Activated naive CD8-positive, alpha-beta T cell treated with anti-CD3 and anti-CD28 coated beads for 36 hours (primary cell): Measurements from ENCODE around the gene HSPD1. TPM values are rescaled to one million over a fixed set of nuclear protein-coding genes. Genes with fewer than 3 reads are reported as not detected.

Source experiments
- DNase-seq: peaks from one replicate; pipeline ENCODE4 v3.0.0; 2021
- H3K27ac Mint-ChIP-seq: one replicate; pipeline ENCODE4 v1.8.0; 2022; ENCODE audit warnings: mild to moderate bottlenecking, moderate library complexity, mixed read lengths
- H3K27me3 Mint-ChIP-seq: one replicate; pipeline ENCODE4 v1.8.0; 2022; ENCODE audit warnings: mild to moderate bottlenecking, mixed read lengths
- H3K36me3 Mint-ChIP-seq: one replicate; pipeline ENCODE4 v1.8.0; 2021; ENCODE audit warnings: mild to moderate bottlenecking, mixed read lengths
- H3K4me1 Mint-ChIP-seq: one replicate; pipeline ENCODE4 v1.8.0; 2021; ENCODE audit warnings: mixed read lengths
- H3K4me3 Mint-ChIP-seq: one replicate; pipeline ENCODE4 v1.8.0; 2022; ENCODE audit warnings: mild to moderate bottlenecking, moderate library complexity, mixed read lengths
- H3K9me3 Mint-ChIP-seq: one replicate; pipeline ENCODE4 v1.8.0; 2022; ENCODE audit warnings: mixed read lengths
- total RNA-seq, 2 experiments: library from RNA; stranded (reverse); gene quantifications; one replicate each; pipeline ENCODE4 v1.2.3, GENCODE V29; 2021

Gene HSPD1
- total RNA-seq, result 1,000 to 10,000 TPM; 1,356 to 1,376 TPM

GRCh38 chr2:197499594-197500502 is at the start of gene HSPD1, which contains the start of gene HSPE1:
HSPD1 (minus strand) TSS chr2:197499840; CDS start chr2:197498848, 992 bp downstream.
HSPE1 (plus strand) TSS chr2:197500379; CDS start chr2:197500437, 58 bp downstream.
- Mint-ChIP-seq H3K9me3 (no peaks in the 10 kb centered on the region), H3K27me3 (no peaks in the 10 kb centered on the region), H3K4me1 (peaks cover 50% of the 10 kb centered on the region), H3K4me3 (peak within 1 kb of the TSS; percentile 96), H3K27ac (peak within 1 kb of the TSS; percentile 99), H3K36me3 (peaks cover 81% of the 10 kb centered on the region)
- DNase-seq, result peak; percentile 99

GRCh38 chr2:197548582-197548981 is 48.9 kb upstream of the HSPD1 start:
- Mint-ChIP-seq H3K27ac (no peak overlapping the region), H3K4me3 (no peak overlapping the region), H3K4me1 (peaks cover 1% of the 10 kb centered on the region), H3K27me3 (no peaks in the 10 kb centered on the region), H3K36me3 (peaks cover 23% of the 10 kb centered on the region), H3K9me3 (no peaks in the 10 kb centered on the region)
- no peak for DNase-seq

DNA sequence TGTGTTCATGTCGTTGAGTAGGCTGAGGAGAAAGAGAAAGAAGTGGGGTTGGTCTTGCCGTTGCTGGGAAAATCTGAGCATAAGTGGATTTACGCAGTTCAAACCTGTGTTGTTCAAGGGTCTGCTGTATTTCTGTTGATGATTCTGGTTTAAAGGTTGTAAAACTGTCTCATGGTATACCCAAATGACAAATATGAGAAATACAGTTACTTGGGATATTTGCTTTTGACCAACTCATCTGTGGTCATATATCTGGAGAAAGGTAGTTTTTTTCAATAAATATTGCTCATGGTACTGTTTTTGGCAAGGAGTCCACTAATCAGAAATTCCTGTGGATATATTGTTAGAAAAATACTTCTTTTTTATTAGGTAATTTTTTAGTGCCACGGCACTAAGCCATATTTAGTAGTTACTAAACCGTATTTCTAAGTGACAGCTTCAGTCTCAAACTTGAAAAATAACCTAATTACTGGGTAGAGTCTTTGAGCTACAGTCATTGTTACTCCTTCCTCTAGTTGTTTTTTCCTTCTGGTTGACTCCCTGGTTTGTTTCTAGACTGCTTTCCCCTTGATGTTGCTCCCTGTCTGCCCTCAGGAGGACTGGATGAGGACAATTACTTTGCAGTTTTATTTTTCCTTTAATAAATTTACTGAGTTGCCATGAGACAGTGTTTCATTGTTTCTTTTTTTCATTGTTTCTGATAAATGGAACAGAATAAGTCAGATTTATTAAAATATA is 47.7 kb upstream of the HSPD1 start:
- Mint-ChIP-seq H3K36me3 (peaks cover 17% of the 10 kb centered on the region), H3K27ac (no peak overlapping the region), H3K4me3 (no peak overlapping the region), H3K27me3 (no peaks in the 10 kb centered on the region), H3K4me1 (peaks cover 1% of the 10 kb centered on the region), H3K9me3 (no peaks in the 10 kb centered on the region)
- no peak for DNase-seq

- peaks cover 32% of the 10 kb centered on the region for H3K36me3 Mint-ChIP-seq
- H3K4me1 Mint-ChIP-seq, result peaks cover 16% of the 10 kb centered on the region
- no peak overlapping the region for H3K4me3 Mint-ChIP-seq
- H3K27ac Mint-ChIP-seq, result no peak overlapping the region
- no peaks in the 10 kb centered on the region for H3K27me3 Mint-ChIP-seq
- no peak for DNase-seq
- no peaks in the 10 kb centered on the region for H3K9me3 Mint-ChIP-seq
These were observed 43.6 kb upstream of the HSPD1 start for GRCh38 chr2:197543206-197543605.

GRCh38 chr2:197539734-197540133 is 40.1 kb upstream of the HSPD1 start:
- Mint-ChIP-seq H3K27me3 (no peaks in the 10 kb centered on the region), H3K4me3 (no peak overlapping the region), H3K9me3 (no peaks in the 10 kb centered on the region), H3K36me3 (peaks cover 40% of the 10 kb centered on the region), H3K4me1 (peaks cover 18% of the 10 kb centered on the region), H3K27ac (no peak overlapping the region)
- DNase-seq, result no peak

DNA sequence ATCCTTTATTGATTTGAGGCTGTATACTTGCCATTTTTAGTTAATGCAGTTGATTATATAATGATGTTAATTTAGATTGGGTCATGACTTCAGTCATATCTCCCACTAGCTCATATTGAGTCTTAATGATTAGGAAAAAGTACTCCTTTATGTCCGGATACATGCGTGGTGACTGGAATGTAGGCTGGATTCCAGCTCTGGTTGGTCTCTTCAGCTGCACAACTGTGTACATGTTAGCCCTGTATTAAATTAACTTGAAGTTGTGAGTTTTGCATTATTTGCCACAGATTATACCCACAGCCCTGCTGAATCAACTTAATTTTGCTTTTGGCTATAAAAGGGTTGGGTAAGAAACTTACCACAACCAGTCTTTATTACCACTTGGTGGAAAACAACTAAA is 38.8 kb upstream of the HSPD1 start:
- H3K27me3 Mint-ChIP-seq, result no peaks in the 10 kb centered on the region
- no peak overlapping the region for H3K4me3 Mint-ChIP-seq
- peaks cover 3% of the 10 kb centered on the region for H3K9me3 Mint-ChIP-seq
- no peak overlapping the region for H3K27ac Mint-ChIP-seq
- no peak for DNase-seq
- peaks cover 28% of the 10 kb centered on the region for H3K4me1 Mint-ChIP-seq
- peaks cover 51% of the 10 kb centered on the region for H3K36me3 Mint-ChIP-seq

DNA sequence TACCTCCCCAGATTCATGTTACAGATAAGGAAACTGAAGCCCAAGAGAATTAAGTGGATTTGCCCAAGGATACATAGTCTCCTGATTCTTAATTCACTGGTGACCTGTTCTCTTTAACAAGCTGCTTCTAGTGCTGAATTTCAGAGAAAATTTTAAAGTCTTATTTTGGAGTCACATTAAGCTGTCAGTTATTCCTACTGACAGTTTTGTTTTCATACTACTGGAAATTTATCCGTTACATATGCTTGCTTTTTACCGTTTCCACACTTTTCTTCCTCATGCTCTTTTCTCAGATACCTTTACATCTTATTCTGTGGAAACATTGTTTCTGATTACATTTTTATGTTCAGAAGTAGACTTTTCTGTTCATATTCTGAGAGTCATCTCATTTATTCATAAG is 17.5 kb upstream of the HSPD1 start:
- Mint-ChIP-seq H3K4me3 (peak overlapping the region; percentile 97), H3K9me3 (peaks cover 8% of the 10 kb centered on the region), H3K27ac (peak overlapping the region; percentile 89), H3K27me3 (no peaks in the 10 kb centered on the region), H3K36me3 (peaks cover 35% of the 10 kb centered on the region), H3K4me1 (peaks cover 28% of the 10 kb centered on the region)
- DNase-seq, result no peak

GRCh38 chr2:197516393-197516761 is 16.7 kb upstream of the HSPD1 start:
- no peak for DNase-seq
- H3K27me3 Mint-ChIP-seq, result no peaks in the 10 kb centered on the region
- peak overlapping the region; percentile 89 for H3K27ac Mint-ChIP-seq
- peak overlapping the region; percentile 97 for H3K4me3 Mint-ChIP-seq
- peaks cover 27% of the 10 kb centered on the region for H3K4me1 Mint-ChIP-seq
- peaks cover 29% of the 10 kb centered on the region for H3K36me3 Mint-ChIP-seq
- H3K9me3 Mint-ChIP-seq, result peaks cover 8% of the 10 kb centered on the region

DNA sequence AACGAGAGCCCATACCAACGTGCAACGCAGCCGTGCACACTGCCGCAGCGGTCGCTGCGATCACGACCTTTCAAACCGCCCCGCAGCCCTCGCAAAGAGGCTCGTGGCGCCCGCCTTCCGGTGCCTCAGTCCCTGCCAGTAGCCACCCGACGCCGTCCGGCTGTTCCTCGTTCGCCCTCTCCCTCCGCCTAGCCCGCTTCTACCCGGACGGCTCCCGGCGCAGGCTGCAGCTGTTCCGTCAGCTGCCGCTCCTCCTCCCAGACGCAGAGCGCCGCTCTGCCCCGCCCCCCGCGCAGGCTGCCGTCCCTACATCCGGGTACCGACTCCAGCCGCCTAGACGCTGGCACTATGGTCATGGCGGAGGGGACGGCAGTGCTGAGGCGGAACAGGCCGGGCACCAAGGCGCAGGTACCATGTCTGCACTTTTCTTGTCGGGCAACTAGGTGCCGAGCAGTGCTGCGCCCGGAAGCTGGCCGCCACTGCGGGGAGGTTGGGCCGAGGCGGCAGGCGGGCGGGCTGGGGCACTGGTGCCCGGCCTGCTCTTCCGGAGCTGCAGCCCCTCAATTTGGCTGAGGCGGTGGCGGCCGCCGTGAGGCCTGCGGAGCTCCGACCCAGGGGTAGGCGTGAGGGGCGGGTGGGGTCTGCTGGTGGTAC is 16.2 kb upstream of the HSPD1 start, which contains the start of gene MOB4:
TSS of gene MOB4 (plus strand) at position 328 of the 654 bp plus-strand sequence. CDS start at position 349, 21 bp downstream.
- peak within 1 kb of the TSS; percentile 97 for H3K4me3 Mint-ChIP-seq
- H3K9me3 Mint-ChIP-seq, result peaks cover 4% of the 10 kb centered on the region
- no peaks in the 10 kb centered on the region for H3K27me3 Mint-ChIP-seq
- H3K4me1 Mint-ChIP-seq, result peaks cover 30% of the 10 kb centered on the region
- peak within 1 kb of the TSS; percentile 92 for H3K27ac Mint-ChIP-seq
- DNase-seq, result peak; percentile 96
- H3K36me3 Mint-ChIP-seq, result peaks cover 28% of the 10 kb centered on the region

DNA sequence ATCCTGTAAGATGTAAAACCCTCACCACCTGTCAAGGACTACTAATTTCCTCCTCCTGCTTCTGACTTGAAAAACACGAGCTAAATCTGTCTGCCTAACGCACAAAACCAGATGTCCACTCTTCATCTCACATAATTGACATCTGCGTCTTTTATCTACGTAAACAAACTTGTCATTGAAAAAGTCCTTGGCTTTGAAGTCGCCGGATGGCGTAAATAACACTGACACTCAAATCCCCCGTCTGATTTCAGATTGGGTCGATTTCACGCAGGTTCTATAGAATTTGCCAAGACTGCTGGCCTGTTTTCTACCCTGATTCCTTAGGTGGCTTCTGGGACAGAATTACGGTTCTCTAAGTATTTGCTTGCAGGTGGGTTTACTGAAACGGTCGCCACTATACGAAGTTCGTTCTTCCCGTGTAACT is 15.7 kb upstream of the HSPD1 start:
- Mint-ChIP-seq H3K36me3 (peaks cover 24% of the 10 kb centered on the region), H3K4me1 (peaks cover 30% of the 10 kb centered on the region), H3K9me3 (peaks cover 2% of the 10 kb centered on the region), H3K27me3 (no peaks in the 10 kb centered on the region), H3K27ac (peak overlapping the region; percentile 92), H3K4me3 (peak overlapping the region; percentile 97)
- no peak for DNase-seq

- Mint-ChIP-seq H3K27ac (peak overlapping the region; percentile 92), H3K9me3 (peaks cover 2% of the 10 kb centered on the region), H3K27me3 (no peaks in the 10 kb centered on the region), H3K4me1 (peaks cover 30% of the 10 kb centered on the region), H3K4me3 (peak overlapping the region; percentile 97), H3K36me3 (peaks cover 18% of the 10 kb centered on the region)
- no peak for DNase-seq
These were observed 15.1 kb upstream of the HSPD1 start for GRCh38 chr2:197514754-197515153.

DNA sequence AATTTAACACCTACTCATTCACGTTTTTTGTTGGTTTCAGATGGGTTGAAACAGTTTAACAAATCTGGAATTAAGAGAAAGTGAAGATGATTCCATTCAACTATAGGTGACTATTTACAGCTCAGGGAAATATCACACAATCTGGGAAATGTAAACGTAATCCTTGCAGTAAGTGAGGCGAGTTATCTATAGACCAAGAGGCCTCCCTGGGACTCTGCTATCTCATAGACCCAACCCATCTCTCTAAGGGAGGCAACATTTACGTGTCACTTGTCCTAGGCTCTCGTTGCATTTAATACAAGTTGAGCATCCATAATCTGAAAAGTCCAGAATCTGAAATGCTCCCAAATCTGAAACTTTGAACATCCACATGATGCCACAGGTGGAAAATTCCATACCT is 14.3 kb upstream of the HSPD1 start:
- Mint-ChIP-seq H3K36me3 (peaks cover 13% of the 10 kb centered on the region), H3K9me3 (no peaks in the 10 kb centered on the region), H3K27ac (no peak overlapping the region), H3K4me3 (no peak overlapping the region), H3K27me3 (no peaks in the 10 kb centered on the region), H3K4me1 (peaks cover 24% of the 10 kb centered on the region)
- DNase-seq, result no peak

DNA sequence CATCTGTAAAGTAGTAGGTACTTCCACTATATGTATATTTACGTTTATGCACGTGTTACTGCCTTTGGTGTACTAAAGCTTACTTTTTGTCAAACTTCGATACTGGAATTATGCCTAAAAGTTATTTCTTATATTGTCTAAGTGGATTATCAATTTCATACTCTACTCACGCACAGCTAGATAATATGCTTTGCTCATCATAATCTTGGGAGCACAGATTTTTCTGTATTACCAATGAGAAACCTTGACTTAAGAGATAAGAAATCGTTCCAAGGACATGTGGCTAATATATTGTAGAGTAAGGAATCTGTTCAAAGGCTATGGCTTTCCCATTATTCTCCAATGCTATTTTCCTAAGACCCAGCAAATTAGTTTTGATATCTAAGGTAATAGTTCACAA is 7.0 kb upstream of the HSPD1 start:
- no peak overlapping the region for H3K27ac Mint-ChIP-seq
- DNase-seq, result no peak
- H3K4me1 Mint-ChIP-seq, result peaks cover 28% of the 10 kb centered on the region
- no peaks in the 10 kb centered on the region for H3K9me3 Mint-ChIP-seq
- H3K36me3 Mint-ChIP-seq, result peaks cover 42% of the 10 kb centered on the region
- no peaks in the 10 kb centered on the region for H3K27me3 Mint-ChIP-seq
- H3K4me3 Mint-ChIP-seq, result no peak overlapping the region

GRCh38 chr2:197504512-197504911 is 4.9 kb upstream of the HSPD1 start:
- Mint-ChIP-seq H3K9me3 (no peaks in the 10 kb centered on the region), H3K4me1 (peaks cover 25% of the 10 kb centered on the region), H3K4me3 (no peak overlapping the region), H3K27me3 (no peaks in the 10 kb centered on the region), H3K27ac (peak overlapping the region; percentile 72), H3K36me3 (peaks cover 53% of the 10 kb centered on the region)
- no peak for DNase-seq

DNA sequence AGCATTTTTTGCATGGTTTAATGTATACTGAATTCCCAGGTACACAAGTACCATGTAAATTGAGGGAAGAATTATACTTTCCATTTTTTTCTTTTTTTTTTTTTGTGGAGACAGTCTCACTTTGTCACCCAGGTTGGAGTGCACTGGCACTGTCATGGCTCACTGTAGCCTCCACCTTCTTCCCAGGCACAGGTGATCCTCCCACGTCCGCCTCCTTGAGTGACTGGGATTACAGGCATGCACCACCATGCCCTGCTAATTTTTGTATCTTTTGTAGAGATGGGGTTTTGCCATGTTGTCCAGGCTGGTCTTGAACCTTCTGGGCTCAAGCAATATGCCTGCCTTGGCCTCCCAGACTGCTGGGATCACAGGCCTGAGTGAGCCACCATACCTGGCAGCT is 4.4 kb upstream of the HSPD1 start:
- peaks cover 25% of the 10 kb centered on the region for H3K4me1 Mint-ChIP-seq
- no peaks in the 10 kb centered on the region for H3K27me3 Mint-ChIP-seq
- H3K27ac Mint-ChIP-seq, result peak overlapping the region; percentile 72
- no peak for DNase-seq
- peaks cover 54% of the 10 kb centered on the region for H3K36me3 Mint-ChIP-seq
- H3K9me3 Mint-ChIP-seq, result no peaks in the 10 kb centered on the region
- H3K4me3 Mint-ChIP-seq, result peak overlapping the region; percentile 22
